Activated naive CD4-positive, alpha-beta T cell treated with anti-CD3 and anti-CD28 coated beads, Interleukin-2, amount 50 U/mL, for 16 hours (primary cell): ENCODE measurements around the gene NAV2.

Source experiments
- DNase-seq: peaks from one replicate; pipeline ENCODE4 v3.0.0-alpha.2; 2020

Gene NAV2

DNA sequence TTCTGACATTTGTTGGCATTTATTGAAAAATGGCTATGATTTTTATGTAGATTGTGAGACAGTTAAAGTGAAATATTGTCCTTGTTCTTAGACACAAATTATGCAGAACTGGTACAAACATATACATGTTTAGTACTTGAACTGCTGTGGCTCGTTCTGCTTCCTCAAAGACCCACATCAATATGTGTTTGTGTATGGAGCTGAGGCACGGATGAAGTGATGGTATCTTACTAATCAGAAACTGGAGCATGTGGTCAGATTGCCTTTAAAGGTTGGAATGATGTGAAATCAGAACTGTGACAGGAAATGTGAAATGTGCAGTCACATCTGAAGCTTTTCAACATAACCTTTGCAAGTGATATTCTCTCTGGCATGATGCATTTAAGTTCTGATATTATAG lies 130.4 kb downstream of the NAV2 start:
- DNase-seq = no peak

DNA sequence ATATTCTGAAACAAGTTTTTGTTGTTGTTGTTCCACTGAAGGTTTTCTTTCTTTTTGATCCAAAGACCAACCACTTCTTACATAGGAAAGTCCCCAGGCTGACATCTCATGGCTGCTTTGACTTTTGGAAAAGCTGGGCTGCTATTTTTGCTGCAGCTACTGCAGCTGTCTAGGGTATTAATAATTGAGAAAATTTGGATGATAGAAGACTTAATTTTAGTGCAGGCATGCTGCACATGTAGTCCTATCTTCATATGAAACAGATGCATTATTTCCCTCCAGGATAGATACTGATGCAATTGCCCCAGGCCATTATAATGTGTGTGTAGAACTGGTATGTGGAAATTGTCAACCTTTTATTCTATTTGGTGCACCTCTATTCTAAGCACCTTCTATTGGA lies 131.4 kb downstream of the NAV2 start:
- DNase-seq = no peak

DNA sequence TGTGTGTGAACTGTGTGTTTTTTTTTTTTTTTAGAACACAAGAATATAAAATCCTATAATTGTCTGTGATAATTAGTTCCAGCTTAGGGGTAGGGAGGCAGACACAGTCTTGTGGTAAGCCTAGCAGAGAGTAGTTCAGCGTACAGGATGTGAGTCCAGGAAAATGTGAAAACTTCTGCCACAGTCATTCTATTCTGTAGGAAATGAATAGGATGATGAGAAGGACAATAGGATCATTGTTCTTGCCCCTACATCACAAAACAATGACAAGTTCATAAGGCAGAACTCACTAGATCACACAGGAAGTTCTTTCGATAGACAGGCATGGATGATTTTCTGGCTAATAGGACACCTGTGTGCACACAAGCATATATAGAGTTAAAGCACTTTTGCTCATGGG lies 132.2 kb downstream of the NAV2 start:
- DNase-seq = no peak

DNA sequence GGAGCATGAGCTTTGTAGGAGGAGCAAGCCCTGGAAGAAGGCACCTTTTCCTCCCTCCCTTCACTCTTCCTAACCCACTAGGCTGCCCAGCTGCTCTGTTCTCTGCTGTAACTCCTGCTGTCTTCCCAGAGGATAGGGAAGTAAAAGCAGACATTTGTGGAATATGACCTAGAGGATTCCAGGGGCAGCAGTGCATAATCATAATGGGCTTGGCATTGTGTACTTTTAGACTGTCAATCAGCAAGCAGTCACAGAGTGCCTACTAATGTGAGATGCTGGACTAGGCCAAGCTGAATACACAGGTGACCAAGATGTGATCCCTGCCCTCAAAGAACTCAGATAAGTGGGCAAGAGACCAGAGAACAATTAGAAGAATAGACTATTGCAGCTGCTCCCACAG lies 133.0 kb downstream of the NAV2 start:
- no peak for DNase-seq

DNA sequence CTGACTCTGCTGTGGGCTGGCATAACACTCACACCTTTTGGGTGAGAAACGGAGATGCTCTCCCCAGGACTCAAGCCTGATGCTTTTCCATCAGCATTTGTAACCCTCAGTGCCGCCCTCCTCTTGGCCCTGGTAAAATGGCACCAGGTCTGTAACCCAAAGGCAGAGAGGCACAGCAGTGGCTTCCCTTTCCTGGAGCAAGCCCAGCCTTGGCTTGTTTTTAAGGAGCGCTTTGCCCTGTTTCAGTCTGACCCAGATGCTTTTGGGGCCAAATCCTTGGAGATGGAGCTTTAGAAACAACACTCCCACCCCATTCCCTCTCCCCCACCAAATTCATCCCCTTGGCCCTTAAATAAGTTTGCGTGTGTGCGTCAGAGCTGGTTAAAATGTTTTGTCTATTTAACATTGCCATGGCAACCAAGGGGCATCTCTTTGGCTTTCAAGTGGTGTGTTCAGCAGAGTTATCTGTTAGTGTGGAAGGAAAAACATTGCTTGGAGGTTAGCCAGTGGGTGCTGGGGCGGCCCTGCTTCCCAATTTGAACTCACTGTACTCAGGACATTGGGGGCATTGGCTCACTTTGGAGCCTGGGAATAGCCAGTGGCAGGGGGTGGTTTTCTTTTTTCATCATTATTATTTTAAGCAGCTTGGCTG lies 134.1 kb downstream of the NAV2 start:
- no peak for DNase-seq

DNA sequence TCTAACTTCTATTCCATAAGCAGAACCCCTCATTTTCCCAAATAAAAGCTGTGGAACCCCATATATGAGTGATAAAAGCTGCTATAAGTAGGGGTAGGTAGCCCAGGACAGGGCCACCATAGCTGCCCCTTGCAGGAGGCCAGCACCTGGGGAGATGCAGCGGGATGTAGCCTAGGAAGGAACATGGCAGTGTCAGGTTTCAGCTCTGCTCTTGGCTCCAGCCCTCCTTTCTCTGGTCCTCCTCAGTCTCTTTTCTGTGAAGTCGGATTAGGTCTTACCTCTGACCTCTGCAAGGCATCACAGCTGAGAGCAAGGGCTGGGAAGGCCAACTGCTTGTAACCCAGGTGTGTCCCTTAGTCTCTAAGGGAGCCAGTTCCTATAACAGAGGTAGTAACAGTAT lies 135.6 kb downstream of the NAV2 start:
- DNase-seq = no peak

DNA sequence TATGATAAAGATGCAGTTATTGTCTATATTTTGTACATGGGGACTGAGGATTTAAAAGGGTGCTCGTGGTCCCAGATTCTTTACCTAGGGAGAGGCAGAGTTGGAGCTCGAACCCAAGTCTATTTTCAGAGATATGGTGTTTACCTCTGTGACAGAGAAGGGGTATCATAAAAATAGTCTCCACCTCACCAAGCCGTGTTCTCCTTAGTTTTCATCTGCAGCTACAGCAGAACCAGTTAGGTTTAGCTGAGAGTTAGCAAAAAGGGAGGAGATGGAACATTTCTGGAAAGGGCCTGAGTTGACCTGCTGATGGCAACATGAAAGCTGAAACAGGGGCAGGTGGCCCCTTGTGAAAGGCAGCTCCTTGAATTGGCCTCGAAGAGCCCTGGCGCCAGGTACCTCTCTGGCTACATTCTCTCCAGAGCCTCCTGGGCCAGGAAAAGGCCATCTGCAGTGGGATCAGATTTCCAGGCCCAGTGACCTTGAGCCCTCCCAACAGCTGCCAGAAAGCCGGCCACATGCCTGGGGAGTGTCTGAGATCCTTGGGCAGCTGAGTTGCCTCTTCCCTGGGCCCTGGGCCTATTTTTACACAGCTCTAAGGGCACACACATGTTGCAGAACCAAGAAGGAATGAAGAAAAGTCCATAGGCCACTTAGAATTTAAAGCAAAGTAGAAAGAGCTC lies 136.6 kb downstream of the NAV2 start:
- no peak for DNase-seq

DNA sequence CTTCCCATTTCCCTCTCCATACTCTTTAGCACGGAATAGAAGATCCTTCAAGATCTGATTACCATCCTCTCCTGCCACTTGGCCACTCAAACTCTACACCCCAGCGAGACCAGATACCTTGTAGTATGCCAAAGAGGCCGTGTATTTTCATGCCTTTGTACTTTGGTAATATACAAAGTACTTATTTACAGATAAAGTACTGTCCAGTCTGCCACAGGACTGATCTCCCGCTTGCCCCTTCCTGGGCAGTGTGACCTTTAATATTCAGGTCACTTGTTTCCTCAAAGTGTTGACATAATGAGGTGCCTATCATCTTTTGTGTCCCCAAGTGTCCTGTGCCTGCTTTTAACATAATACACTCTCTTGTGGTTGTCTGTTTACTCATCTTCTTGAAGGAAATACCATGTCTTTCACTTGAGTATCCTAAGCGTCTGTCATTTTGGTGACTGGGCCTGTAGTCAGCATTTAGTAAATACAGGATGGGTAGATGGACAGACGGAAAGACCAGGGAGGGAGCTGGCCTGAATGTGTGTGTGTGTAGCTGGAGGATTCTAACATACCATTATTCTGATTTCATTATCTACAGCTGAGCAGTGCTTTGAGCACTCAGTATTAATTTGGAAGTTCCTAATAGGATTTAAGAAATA lies 137.4 kb downstream of the NAV2 start:
- DNase-seq = no peak

DNA sequence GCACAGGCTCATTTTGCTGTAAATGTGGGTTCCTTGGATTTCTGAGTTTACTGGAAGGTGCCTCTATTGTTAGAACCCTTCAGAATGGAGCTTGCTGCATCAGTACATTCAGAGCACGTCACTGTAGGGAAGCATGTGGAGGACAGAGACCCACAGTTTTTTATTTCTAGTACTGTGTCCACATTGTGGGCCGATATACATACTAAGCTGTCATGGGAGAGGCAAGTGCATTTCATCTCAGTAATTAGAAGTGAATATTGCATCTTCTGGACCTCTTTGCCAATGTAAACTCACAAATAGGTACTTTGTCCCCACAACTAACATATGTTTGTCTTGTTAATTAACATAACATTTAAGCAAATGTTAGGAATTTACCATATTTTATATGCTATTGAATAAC lies 139.7 kb downstream of the NAV2 start:
- DNase-seq = no peak

DNA sequence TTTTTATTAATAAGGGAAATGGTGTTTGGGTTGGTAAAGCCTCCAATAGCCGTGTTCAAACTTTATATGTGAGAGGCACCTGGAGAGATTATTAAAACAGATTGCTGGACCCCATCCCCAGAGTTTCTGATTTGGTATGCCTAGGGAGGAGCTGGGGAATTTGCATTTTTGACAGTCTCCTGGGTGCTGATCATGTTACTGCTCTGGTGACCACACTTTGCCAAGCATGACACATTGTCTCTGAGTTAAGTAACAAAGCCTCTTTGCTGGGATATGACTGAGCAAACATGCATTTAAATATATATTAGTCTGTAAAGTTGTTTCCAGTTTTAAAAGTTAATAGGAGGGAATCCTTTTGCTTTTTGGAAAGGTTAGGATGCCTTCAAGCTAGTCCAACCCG lies 140.4 kb downstream of the NAV2 start:
- no peak for DNase-seq

DNA sequence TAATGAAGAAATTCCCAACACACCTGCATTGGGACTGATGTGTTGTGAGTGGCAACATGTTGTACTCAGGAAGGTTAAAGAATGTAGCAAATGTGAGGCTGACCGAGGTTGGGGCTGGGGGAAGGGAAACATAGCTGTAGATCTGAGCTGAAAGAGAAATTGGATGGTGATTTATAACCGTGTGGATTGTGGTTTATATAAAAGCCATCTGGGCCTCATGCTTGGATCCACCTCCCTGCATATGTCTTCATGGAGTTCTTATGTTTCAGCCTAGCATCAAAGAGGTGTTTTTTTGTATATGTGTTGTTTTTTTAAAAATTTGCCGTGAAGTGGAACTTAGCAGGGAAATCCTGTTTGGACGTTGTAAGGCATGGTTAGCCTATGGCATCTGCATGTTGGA lies 141.3 kb downstream of the NAV2 start:
- DNase-seq = no peak

DNA sequence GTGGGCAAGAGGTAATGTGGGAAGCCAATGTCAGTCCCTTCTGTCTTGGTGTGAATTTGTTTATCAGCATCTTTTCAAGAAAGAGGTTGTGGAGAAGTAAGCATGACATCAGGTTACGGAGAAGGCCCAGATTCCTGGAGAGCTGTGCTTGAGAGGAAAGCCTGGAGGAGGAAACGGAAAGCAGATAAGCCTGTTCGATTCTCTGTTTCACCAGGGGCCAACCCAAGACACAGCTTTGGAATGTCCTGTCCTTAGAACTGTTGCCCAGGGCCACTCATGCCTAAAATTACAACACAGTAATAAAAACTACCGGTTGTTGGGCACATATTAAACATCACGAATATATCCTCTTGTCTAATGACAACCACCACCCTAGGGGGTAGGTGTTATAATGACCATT lies 148.5 kb downstream of the NAV2 start:
- DNase-seq = no peak

DNA sequence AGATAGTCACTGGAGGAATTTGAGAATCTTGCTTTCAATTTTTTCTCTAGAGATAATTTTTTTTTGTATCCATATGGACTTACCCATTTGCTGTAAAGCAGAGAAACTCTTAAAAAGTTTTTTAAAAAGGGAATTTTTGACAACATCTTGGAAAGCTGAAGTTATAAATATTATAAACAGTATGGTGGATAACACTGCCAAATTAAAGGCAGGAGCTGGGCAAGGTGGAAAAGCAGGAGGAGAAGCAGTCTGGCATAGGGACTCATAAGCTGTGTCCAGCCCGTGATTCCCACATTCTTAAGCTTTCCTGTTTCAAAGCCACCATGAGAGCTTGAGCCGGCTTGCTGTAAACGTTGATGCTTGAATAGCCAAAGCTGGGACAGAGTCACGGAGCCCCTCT lies 149.5 kb downstream of the NAV2 start:
- no peak for DNase-seq

DNA sequence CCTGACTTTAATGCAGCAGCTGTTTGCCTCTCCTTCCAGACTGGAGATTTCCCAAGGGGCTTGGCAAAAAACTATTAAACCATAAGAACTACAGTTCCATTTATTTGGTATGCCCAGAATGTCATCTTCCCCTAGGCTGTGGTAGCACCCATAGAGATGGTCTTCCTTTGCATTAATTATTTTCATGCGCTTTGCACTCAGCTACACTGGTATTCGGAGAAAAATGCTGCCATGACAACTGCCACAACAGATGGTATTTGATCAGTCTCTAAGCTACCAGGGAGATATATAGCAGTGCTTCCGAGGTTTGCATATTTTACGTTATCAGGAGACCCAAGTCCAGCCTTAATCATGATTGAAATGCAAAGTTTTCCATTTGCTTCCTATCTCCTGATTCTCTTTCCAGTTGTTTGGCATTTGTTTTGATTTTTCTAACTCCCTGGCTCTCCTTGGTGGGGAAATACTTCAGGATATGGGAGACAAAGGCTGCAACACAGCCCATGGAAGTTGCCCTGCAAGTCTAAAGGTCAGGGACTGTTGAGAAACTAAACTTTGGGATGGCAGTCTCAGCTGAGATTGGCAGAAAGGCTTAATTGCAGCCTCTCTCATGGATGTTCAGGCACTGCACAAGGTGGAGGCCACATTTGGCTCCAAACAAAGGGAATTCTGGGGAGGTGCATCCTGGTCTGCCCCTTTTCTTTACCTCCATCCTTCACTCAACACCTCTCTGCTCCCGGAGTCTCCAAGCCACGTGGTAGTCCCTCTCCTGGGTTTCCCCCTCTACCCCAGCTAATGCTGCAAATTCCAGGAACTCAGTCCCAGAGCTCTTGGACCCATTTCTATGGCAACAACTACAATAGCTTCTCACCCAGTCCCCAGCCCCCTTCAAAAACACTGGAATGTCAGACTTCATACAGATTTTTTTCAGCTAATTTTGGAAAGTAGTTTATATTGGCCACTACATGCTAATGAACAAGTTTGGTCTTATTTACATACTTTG lies 151.8 kb downstream of the NAV2 start:
- no peak for DNase-seq

DNA sequence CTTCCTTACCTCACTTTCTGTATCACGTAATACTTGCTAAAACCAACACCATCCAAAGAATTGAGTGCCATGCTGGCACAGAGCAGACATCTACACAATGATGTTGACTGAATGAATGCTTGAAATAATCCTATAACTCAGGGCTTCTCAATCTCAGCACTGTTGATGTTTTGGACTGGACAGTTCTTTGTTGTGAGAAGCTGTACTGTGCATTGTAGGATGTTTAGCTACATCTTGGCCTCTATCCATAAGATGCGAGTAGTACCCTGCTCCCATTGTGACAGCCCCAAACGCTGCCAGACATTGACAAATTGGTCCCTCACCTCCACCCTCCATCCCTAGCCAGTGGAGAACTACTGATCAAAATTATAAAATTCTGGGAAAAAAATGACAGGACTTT lies 153.4 kb downstream of the NAV2 start:
- DNase-seq = no peak

DNA sequence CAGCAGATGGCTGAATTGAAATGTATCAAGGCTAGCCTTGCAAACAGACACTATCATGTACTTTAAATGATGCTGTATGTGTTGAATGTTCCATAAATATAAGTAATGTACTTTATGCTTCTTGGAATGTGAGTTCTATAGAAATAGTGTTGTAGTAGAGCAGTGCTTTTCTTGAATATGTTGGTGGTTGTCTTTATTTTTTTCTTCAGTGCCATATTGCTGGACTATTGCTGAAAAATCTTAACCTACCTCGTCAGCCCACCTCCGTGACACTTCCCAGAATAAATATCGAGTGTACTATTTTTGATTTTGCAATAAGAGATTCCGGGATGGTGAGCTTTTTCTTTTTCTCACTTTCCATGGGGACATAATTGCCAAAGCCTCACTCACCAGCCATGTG lies 153.9 kb downstream of the NAV2 start:
- no peak for DNase-seq

DNA sequence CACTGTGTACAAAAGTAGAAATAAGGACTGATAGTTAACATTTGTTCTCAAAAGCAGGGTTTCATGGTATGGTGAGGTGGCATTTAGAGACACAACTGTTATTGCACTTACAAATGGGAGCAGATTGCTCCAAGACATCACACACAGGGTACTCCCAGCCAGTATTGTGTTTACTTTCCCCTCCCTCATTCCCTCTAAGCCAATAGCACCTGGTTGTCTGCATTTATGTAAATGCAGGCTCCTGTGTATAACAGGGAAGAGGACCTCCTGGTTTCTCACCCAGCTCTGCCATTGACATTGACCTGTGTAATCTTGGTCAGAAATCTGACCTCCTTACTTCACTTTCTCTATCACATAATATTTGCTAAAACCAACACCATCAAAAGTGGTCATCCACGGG lies 154.4 kb downstream of the NAV2 start:
- no peak for DNase-seq

DNA sequence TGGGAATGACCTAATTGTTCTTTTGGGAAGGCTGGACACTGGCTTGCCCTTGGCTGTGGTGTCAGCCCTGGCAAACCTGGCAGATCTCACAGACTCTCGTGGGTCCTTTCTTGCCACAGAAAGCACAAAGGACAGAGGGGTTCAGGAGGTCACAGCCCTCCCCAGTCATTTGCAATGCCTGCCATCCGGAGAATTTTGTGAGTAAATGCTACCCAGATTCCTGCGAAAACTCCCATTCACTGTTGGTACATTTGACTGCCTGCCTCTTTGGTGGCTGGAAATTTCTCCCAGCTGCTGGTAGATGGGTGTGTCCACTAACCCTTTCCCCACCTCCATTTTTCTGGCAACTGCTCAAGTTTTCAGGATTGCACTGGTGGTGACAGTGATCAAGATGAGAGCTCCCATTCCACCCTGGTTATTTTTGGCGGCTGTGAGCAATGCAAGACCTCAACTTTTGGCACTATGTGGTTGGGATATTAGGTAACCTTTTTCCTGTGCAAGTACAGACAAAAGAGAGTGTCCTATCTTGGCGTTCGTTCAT lies 155.7 kb downstream of the NAV2 start:
- DNase-seq = no peak

DNA sequence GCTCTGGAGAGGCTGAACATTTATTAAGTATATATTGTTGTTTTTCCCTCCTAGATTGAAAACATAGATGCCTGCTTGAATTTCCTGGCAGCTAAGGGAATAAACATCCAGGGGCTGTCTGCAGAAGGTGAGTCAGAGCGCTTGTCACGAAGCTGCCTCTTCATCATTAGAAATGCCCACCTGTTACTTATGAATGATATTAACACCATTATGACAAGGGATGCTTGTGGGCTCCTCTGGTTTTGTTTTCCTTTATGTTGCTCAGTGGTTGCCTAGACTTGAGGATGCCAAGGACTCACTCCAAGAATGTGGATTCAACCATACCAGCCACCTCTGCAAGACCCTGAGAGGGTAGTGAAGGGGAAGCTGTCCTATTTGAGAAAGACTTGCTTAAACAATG lies 156.2 kb downstream of the NAV2 start:
- no peak for DNase-seq

DNA sequence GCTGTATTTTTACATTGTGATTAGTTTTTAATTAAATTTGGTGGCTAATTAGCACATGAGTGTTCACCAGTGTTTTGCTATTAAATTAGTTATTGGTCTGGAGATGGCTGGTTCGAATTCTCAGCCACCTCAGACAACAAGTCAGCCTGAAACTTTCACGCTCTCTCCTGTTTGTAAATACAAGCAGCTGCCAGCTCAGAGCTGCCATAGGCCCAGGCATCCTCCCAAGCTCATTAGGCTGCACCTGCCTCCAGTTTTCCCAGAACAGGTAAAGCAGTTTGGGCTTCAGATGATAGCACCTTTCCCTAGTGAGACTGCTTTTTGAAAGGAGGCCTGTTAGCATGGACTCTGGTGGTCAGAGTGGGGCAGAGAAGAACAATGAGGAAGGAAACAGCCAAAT lies 156.8 kb downstream of the NAV2 start:
- no peak for DNase-seq

DNA sequence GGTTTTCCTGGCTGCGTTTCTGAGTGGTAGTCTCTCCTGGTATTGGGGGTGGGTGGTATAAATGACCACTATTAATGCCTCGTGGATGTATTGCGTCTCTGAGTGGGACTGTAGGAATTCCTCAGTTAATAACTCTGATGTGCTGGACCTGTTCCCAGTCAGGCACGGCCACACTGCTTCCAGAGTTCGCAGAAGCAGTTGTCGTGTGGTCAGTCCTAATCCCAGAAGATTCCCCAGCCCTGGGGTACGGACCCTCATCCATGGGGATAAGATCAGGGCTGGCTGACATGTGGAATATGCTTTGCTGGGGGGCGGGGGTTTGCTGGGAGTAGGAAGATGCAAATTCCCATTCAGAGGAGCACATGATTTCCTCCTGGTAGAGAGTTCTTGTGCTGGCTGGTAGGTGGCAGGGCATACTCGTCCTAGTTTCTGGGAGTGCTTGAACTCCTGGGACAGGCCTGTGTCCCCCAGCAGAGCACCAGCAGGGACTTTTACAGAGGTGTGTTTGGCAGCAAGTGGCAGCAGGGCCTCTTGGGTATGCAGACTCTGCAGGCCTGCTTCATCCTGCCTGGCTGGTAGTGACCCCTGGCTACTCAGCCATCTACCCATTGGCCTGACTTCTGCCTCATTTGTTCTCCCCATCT lies 157.4 kb downstream of the NAV2 start:
- DNase-seq = no peak

DNA sequence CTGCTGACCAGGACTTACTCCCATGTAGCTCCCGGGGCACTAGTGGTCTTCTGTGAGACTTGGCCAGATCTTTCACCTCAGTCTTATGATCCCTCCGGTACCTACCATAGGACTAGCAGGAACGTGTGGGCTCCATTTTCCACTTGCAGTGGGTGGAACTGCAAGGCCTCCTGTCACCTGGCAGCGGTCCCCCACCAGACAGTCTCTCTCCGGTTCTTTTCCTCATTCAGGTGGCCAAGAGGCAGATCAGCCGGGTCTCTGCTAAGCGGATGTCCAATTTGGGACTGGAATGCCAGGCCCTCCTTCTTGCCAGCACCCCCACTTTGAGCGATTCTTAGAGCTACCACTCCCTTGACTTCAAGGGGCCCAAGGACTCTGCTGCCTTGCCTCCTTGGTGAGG lies 158.9 kb downstream of the NAV2 start:
- DNase-seq = no peak
